Panc1 (cell line): ENCODE data around the gene PLCH1. TPM values are rescaled to one million over a fixed set of nuclear protein-coding genes. Genes with fewer than 3 reads are reported as not detected.

ENCODE experiments used
- ATAC-seq: fragments of 200-7000 bp; cut with Tn5 transposase; 2 replicates; pipeline ENCODE4 v1.9.1; 2020; ENCODE audit warnings: mild to moderate bottlenecking, moderate library complexity
- BruUV-seq: library from RNA; stranded (reverse); fragments of 400-500 nt; replicated peaks from 2 replicates; lab custom pipeline; 2021; lab: Mats Ljungman, UMichigan
- CTCF ChIA-PET: fragments of 300-600 bp; sonication (Branson Sonifier 250); formaldehyde crosslinking; loops from one replicate; lab custom pipeline; 2022; ENCODE audit warnings: antibody characterized with exemption; lab: Charles Lee
- POLR2A ChIA-PET: fragments of 300-600 bp; sonication (Branson Sonifier 250); formaldehyde crosslinking; loops from one replicate; lab custom pipeline; 2022; ENCODE audit warnings: antibody characterized with exemption; lab: Charles Lee
- DNase-seq: peaks from one replicate; pipeline ENCODE4 v3.0.0-alpha.2; 2010; ENCODE audit warnings: low read depth, low spot score
- H3K27ac ChIP-seq: 2 replicates; pipeline ENCODE4 v1.5.1; 2011; ENCODE audit warnings: mild to moderate bottlenecking, low read length, inconsistent platforms
- H3K27me3 ChIP-seq: fragments of 200-500 bp; sonication (Bioruptor generic); 2 replicates; pipeline ENCODE4 v1.6.0; 2014; ENCODE audit warnings: low read length, inconsistent platforms; ENCODE audit not compliant: control insufficient read depth, insufficient read depth
- H3K36me3 ChIP-seq: fragments of 200-500 bp; sonication (Bioruptor generic); 2 replicates; pipeline ENCODE4 v1.5.1; 2014; ENCODE audit warnings: inconsistent platforms, mild to moderate bottlenecking, low read length, moderate library complexity; ENCODE audit not compliant: control insufficient read depth, insufficient read depth
- H3K4me1 ChIP-seq: 2 replicates; pipeline ENCODE4 v1.5.1; 2011; ENCODE audit warnings: inconsistent platforms, mild to moderate bottlenecking, low read length, moderate library complexity; ENCODE audit not compliant: control insufficient read depth, insufficient read depth
- H3K4me3 ChIP-seq, 2 experiments: 2 replicates each; pipeline ENCODE4 v1.5.1; 2011 to 2012; ENCODE audit warnings: low read depth in 2 of 2, low read length in 2 of 2, mild to moderate bottlenecking in 2 of 2, inconsistent platforms in 1 of 2, moderate library complexity in 1 of 2
- H3K9me3 ChIP-seq: fragments of 200-500 bp; sonication (Bioruptor generic); 2 replicates; pipeline ENCODE4 v1.5.1; 2014; ENCODE audit warnings: low read depth, mild to moderate bottlenecking, inconsistent platforms, low read length, moderate library complexity; ENCODE audit not compliant: control insufficient read depth, insufficient read depth
- CTCF ChIP-seq: fragments of 450-650 bp; IDR thresholded peaks from 2 replicates; pipeline ENCODE4 v1.5.1; 2017; ENCODE audit warnings: mild to moderate bottlenecking
- POLR2AphosphoS5 ChIP-seq: IDR thresholded peaks from 2 replicates; pipeline ENCODE4 v1.6.1; 2012; ENCODE audit warnings: mild to moderate bottlenecking, low read depth, low read length, moderate library complexity
- REST ChIP-seq, 2 experiments: IDR thresholded peaks; 2 replicates each; pipeline ENCODE4 v1.6.1; 2011 to 2012; ENCODE audit warnings: low read depth in 2 of 2, control low read depth in 1 of 2, low read length in 1 of 2, mild to moderate bottlenecking in 1 of 2, moderate library complexity in 1 of 2; ENCODE audit not compliant: insufficient read depth in 1 of 2
- SIN3A ChIP-seq: IDR thresholded peaks from 2 replicates; pipeline ENCODE4 v1.6.1; 2012; ENCODE audit warnings: low read depth, mild to moderate bottlenecking, low read length, moderate library complexity, borderline replicate concordance; ENCODE audit not compliant: insufficient read depth
- TCF7L2 ChIP-seq: IDR thresholded peaks from 2 replicates; pipeline ENCODE4 v1.6.1; 2011; ENCODE audit warnings: mild to moderate bottlenecking, low read depth, low read length, inconsistent platforms
- in situ Hi-C: cut with HindIII; loops from 2 replicates; pipeline ENCODE4 v1.10.0; 2016; ENCODE audit warnings: low sequenced_read_pairs, low pct_unique_long_range_greater_than_20kb
- intact Hi-C: fragments of 100-400 bp; cut with micrococcal nuclease; formaldehyde crosslinking; loops from one replicate; pipeline ENCODE4 v1.10.0; 2022; ENCODE audit not compliant: unreplicated experiment
- total RNA-seq: library from RNA; stranded (reverse); gene quantifications from one replicate; pipeline ENCODE4 v1.2.1, GENCODE V29; 2021; ENCODE audit not compliant: unreplicated experiment

The PLCH1 gene
- total RNA-seq, 1 experiment from 2014 or later = 0.03 TPM

- Histone ChIP-seq H3K27me3 (no peaks in the 10 kb centered on the region), H3K4me1 (no peaks in the 10 kb centered on the region), H3K36me3 (no peaks in the 10 kb centered on the region), H3K27ac (no peak overlapping the region), H3K9me3 (no peaks in the 10 kb centered on the region), H3K4me3 (no peak overlapping the region)
- POLR2A ChIA-PET = no interaction called here
- TF ChIP-seq REST (IDR thresholded peaks at IDR 0.05; ENCODE audit: insufficient read depth in 1 of 2, low read depth in 2 of 2, low read length in 1 of 2) (no peak), SIN3A (no peak), TCF7L2 (no peak), POLR2AphosphoS5 (no peak), CTCF (no peak)
- DNase-seq (no peak), ATAC-seq (no peak)
- no TSS peak for BruUV-seq
- intact Hi-C loops = no loop called here
- in situ Hi-C loops = no loop called here
- CTCF ChIA-PET = no interaction called here
Measured at GRCh38 chr3:155412904-155413303, 332.0 kb downstream of the PLCH1 start.

- H3K4me3 ChIP-seq = no peak overlapping the region
- H3K9me3 ChIP-seq = no peaks in the 10 kb centered on the region
- ChIA-PET POLR2A (no interaction called here), CTCF (no interaction called here)
- no TSS peak for BruUV-seq
- no peaks in the 10 kb centered on the region for H3K36me3 ChIP-seq
- intact Hi-C loops (no loop called here), in situ Hi-C loops (no loop called here)
- no peaks in the 10 kb centered on the region for H3K27me3 ChIP-seq
- no peak for TF ChIP-seq POLR2AphosphoS5
- TF ChIP-seq CTCF = peak; percentile 9; the same call in 1 of the 2 replicates
- no peak for TF ChIP-seq TCF7L2
- ATAC-seq (no peak), DNase-seq (no peak)
- no peak overlapping the region for H3K27ac ChIP-seq
- no peaks in the 10 kb centered on the region for H3K4me1 ChIP-seq
Measured at GRCh38 chr3:155411500-155412223, 333.2 kb downstream of the PLCH1 start.
